ENCODE data around the gene FOXR1.
A peak's percentile ranks its signal among the peaks of the same experiment; 100 is the strongest.

The FOXR1 gene

GRCh38 chr11:119028346-119029068, 56.9 kb downstream of the FOXR1 start:
- DNase-seq: no peak

- DNase-seq: no peak
Measured at GRCh38 chr11:119029069-119029339, 57.4 kb downstream of the FOXR1 start.

- DNase-seq: peak; percentile 56
Measured at GRCh38 chr11:119029340-119030028, 57.9 kb downstream of the FOXR1 start.

GRCh38 chr11:119030029-119030328, 58.4 kb downstream of the FOXR1 start:
- DNase-seq: no peak

- DNase-seq: peak; percentile 100
Measured at GRCh38 chr11:119030329-119031047, 58.9 kb downstream of the FOXR1 start, which contains the start of gene SLC37A4. Gene SLC37A4, minus strand, starts transcription at chr11:119030877.

Measured in GF-D8 (cell line).